ENCODE data around the gene SIGLEC10.
"Not testable (repeated sequence)": the region's sequence is repeated elsewhere in the genome, so short reads cannot be mapped to it uniquely, and the experiment has no call there.

DNA sequence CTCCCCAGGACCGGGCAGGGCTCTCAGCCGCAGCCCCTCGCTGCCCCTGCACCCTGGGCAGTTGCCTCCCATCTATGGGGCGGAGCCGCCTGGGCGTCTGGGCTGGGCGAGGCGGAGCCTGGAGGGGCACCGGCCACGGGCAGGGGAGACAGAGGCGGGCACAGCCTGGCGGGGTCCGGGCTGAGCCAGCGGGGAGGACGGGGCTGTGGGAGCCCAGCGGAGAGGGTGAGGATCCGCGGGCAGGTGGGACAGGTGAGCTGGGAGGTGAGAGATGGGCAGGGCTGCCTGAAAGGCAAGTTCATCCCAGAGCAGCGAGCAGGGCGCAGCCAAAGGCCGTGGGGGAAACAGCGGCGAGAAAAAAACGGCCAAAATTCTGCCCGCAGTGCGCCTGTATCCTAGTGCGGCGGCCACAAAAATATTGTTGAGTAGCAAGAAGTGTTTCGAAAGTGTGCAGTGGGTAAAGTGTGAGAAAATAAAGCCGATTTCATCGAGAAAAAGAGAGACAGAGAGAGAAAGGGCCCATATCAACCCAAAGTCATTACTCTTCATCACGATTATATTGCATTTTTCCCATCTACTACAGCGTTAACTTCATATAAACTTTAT, 46.6 kb upstream of the SIGLEC10 start:
- TF ChIP-seq, protein P1, sequence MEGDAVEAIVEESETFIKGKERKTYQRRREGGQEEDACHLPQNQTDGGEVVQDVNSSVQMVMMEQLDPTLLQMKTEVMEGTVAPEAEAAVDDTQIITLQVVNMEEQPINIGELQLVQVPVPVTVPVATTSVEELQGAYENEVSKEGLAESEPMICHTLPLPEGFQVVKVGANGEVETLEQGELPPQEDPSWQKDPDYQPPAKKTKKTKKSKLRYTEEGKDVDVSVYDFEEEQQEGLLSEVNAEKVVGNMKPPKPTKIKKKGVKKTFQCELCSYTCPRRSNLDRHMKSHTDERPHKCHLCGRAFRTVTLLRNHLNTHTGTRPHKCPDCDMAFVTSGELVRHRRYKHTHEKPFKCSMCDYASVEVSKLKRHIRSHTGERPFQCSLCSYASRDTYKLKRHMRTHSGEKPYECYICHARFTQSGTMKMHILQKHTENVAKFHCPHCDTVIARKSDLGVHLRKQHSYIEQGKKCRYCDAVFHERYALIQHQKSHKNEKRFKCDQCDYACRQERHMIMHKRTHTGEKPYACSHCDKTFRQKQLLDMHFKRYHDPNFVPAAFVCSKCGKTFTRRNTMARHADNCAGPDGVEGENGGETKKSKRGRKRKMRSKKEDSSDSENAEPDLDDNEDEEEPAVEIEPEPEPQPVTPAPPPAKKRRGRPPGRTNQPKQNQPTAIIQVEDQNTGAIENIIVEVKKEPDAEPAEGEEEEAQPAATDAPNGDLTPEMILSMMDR (IDR thresholded peaks at IDR 0.05): not testable (repeated sequence)
- not testable (repeated sequence) for TF ChIP-seq EP300 (IDR thresholded peaks at IDR 0.05)

All from tibial nerve (tissue), 4 donors.